ENCODE data around the gene CINP. TPM values are rescaled to one million over a fixed set of nuclear protein-coding genes. Genes with fewer than 3 reads are reported as not detected.
A peak's percentile ranks its signal among the peaks of the same experiment; 100 is the strongest.
"Not testable (repeated sequence)": the region's sequence is repeated elsewhere in the genome, so short reads cannot be mapped to it uniquely, and the experiment has no call there.

CINP gene
- total RNA-seq, 1 donor from 2014 or later: 41.6 TPM

DNA sequence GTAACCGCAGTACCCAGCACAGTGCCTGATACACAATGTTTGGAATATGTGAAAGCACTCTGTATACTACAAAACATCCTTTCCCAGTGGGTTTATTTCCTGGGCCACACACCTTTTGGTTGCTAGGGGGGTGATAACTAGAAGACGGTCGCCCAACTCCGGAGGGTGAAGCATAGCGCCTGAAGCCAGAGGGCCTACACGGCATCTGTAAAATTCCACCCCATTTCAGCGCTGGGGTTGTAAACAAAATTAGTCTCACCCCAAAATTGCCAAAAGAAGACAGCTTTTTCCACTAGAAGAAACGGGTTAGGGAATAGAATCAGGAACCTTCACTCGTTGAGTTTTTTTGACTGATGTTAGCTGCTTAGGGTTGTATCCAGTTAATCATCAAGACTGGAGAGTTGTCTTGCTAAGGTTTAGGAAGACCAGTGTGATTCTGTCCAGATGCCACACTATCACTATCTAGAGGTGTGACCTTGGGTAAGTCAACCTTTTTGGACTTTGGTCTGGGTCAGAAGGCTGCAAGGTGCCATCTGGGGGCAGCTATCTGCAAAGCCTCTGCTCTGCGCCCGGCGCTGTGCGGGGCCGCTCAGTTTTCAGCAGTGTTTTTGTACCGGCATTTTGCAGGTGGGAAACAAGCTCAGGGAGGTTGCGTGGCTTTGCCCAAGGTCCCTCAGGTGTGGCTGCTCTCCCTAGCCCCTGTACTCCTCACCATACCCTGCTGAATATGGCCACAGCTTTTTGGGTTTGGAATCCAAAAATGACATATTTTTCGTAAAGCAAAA lies 41.8 kb downstream of the CINP start:
- DNase-seq (ENCODE audit: low read depth in 2 of 2): no peak

DNA sequence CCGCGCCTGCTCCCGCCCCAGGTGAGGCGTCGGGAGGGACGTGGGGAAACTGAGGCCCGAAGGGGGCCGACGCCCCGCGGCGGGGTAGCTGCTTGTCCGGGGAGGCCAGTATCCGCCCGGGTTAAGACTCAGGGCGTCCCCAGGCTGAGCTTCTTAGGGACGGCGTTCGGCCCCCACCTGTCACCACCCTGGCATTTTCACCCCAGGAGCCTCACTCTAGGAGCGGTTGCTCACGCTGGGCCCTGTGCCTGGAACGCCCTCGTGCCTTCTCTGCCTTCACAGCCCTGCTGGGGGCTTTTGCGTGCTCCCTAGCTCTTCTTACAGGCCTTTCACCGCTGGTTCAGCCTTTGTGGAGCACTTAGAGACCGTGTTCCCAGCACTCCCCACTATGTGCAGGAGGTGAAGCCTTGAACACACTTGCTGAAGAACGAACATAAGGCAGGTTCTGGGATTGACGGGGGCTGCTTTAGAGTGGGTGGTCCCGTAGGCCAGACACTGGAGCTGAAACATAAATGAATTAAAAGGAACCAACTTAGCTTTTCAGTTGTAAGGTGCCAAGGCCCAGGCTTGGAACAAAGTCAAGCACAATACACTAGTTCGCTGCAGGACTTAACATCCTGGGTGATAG lies 42.5 kb downstream of the CINP start:
- peak in 1 of 2 donors; percentile 52 for DNase-seq (ENCODE audit: low read depth in 2 of 2)

DNA sequence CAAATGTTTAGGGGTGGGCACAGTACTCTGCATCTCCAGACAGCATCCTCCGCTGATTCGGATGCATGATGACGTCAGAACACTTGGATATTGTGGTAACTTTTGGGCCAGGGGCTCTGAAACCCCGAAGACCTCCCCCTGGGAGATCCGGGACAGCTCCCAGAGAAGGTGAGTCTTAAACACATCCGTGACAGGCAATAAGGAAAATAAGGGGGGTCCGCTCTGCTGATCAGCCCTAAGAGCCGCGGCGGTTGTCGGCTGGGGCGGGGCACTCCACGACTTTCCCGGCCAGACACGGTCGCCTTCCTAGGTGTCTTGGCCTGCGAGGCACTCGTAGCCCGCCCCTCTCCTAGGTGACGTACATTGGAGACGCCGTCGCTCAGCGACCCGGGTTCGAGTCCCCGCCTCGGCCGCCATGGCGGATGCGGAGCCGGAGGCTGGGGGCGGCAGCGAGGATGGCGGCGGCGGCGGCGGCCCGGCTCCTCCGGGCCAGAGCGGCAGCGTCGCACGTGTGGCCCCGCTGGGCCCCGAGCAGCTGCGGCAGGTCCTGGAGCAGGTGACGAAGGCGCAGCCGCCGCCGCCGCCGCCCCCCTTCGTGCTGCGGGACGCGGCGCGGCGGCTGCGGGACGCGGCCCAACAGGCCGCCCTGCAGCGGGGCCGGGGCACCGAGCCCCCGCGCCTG lies 43.2 kb downstream of the CINP start, which contains the start of gene ZNF839:
Gene ZNF839 (plus strand): TSS at position 396 of the 682 bp plus-strand sequence. CDS start 20 bp downstream, at position 416.
- peak; percentile 53 to 86 for DNase-seq (ENCODE audit: low read depth in 2 of 2)

DNA sequence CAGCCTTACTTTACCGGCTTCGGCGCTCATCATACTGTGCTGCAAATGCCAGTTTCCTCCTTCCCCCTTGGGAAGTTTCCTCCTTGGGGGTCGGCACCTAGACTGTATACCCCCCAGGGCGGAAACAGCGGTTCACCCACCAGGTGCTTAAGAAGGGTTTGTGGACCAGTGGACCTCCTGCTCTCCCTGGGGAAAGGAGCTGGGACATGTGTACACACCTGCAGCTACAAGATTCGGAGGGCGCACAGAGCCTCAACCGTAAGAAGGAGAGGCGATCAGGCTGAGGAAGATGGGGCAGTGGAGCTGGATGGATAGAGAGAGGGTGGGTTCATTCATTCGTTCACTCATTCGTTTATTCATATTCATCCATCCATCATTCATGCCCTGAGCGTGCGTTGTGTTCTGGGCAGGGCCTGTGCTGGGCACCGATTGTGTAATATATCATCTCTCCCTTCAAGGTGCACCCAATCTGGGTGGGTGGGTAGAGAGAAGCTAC lies 43.9 kb downstream of the CINP start:
- no peak for DNase-seq (ENCODE audit: low read depth in 2 of 2)

DNA sequence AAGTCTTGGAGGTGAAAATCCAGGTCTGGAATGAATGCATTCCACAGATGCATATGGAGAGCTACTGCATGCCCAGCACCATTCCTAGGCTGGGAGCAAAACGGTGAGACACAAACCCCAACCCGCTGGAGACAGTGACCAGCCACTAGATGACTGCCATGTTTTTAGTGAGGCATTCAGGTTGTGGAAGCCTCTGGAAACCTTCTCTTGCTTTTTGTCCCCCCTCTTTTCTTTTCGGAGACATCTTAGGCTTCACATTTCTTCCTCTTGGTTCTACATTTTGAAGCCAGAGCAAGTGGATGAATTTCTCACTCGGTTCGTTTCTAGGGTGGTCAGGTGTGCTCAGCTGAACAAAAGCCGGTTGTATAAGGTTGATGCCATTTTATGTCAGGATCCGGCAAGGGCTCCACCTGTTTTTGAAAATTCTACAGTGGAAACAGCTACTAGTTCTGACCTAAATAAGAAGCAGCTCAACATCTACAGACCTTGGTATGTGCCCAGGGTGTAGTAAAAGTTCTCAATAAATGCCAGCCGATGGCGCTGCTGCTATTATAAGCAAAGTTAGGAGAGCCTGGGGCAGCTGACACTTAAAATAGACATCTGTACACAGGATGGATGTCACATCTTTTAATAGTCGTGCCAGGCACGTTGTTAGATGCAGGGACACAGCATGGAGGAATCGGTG lies 45.0 kb downstream of the CINP start:
- peak in 1 of 2 donors; percentile 61 for DNase-seq (ENCODE audit: low read depth in 2 of 2)

DNA sequence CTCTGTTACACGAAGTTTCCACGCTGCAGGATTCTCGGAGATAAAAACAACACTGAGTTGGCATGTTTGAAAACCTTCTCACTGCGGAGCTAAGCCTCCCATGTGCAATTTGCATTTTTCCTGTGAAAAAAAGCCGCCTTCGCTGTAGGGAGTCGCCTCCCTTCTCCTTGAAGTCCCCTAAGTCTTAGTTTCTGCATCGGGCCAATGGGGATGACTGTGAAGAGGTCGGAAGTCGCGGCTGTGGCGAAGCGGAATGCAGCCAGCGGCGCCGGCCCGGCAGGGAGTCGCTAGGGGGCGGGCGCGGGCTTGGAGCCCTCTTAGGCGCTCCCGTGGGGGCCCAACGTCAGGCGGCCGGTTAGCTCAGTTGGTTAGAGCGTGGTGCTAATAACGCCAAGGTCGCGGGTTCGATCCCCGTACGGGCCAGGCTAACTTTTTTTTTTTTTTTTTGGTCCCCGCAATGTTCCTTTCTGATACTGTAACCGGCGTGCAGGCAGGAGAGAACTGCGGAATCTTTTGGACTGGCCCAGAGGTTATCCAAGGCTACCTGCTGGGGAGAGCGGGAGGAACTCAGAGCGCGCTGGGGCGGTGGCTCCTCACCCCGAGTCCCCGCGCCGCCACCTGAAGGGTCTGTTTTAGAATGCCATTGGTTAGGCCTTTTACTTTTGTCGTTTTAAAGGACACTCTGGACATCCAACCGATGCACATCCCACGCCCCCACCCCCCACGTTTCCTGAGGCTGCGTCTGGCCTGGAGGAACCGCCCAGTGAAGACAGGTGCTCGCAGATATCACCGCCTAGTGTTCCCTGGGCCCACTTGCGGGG lies 45.7 kb downstream of the CINP start:
- DNase-seq (ENCODE audit: low read depth in 2 of 2): peak; percentile 66 to 91

DNA sequence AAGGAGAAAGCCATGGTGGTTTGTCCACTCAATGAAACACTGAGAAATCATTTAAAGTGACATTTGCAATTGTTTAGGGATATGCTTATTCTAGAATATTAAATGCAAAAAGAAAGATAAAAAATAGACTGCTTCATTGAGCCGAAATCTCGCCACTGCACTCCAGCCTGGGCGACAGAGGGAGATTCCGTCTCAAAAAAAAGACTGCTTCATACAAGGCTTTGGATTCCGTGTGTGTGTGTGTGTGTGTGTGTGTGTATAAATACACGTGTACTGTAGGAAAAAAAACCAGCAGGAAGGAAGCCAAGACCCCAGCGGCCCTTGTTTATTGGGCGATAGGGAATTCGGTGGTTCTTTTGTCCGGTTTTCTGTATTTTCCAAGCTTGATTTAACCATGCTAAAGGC lies 46.4 kb downstream of the CINP start:
- DNase-seq (ENCODE audit: low read depth in 2 of 2): peak; percentile 49 to 64

DNA sequence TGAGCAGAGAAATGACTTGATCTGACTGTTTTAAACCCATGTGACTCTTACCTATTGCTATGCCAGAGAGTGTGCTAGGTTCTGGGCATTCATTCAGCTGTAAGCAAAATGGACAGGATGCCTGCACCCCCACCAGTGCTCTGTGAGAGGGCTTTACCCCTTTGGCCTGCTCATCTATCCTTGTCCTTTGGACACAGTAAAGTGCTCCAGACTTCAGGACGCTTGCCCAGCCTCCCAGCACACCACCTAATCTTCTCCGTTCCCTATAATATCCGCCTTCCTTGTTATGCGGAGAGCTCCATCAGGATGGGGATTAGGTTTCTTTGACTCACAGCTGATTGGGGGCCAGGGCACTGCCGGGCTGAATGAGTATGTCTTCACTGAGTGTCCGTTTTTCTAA lies 47.6 kb downstream of the CINP start:
- DNase-seq (ENCODE audit: low read depth in 2 of 2): no peak

DNA sequence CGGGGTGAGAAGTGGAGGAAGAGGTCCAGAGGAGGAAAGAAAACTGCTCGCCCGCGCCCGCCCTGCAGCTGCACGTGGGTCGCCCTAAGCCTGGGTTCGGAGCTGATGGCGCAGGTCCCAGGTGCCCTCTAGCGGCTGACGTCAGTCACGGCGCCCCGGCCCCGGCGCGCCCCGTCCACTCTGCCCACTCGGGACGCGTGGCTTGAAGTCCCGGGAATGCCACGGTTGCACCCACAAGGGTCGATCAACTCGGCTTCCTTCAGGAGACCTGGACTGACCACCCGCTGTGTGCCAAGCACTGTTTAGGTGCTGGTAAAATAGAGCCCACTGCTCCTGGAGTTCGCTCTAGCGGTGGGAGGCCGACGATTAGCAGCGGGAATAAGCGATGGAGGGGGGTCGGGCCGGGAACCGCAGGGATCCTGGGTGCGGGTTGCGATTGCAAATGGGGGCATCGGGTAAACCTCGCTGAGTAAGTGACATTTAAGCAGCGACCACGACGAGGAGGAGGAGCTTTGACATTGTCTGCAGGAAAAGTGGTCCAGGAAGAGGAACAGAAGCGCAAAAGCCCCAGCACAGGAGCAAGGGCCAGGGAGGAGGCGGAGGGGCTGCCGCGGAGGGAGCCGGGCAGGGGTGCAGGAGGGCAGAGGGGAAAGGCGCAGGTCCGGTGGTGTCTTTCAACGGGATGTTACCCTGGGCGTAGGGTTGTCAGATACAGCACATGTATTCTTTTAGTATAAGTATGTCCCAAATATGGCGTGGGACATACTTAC lies 48.3 kb downstream of the CINP start:
- peak in 1 of 2 donors; percentile 82 for DNase-seq (ENCODE audit: low read depth in 2 of 2)

DNA sequence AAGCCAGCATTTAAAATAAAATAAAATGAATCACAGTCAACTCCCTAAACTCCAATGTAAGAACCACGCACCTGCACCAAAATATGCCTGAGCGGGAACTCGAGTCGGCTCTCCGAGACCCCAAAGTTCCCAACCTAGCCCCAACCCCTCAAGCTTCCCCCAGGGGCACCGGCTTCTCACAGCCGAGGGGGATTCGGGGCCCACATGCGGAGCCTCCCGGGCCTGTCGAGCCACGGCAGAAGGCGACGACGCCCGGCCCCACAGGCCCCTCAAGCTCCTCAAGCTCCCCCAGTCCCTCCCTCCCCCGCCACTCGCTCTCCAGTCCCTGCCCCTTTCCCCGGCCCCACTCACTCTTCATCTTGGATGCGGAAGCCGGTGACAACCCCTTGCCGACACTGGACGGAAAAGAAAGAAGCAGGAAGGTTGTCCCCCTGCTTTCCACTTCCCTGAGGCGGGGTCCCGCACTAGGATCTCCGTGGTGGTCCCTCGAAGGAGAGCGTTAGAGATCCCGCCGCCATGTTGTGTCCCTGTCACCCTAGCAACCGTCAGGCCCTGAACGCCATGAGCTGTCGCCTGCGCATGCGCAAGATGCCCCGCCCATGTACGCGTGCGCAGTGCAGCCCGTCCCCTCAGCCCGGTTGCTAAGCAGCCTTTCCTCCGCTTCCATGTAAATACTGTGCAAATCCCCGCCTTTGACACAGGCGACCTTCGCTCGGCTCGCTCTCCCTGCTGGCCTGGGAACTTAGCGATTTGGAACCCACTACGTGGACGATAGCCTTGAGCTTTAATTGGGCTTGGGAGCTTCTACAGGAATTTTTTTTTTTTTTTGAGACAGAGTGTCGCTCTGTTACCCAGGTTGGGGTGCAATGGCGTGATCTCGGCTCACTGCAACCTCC lies 57.8 kb downstream of the CINP start, which contains the start of gene MOK:
Gene MOK (minus strand): TSS at position 554 of the 896 bp plus-strand sequence. CDS start 196 bp downstream, at position 358.
- DNase-seq (ENCODE audit: low read depth in 2 of 2): peak; percentile 96 to 97

DNA sequence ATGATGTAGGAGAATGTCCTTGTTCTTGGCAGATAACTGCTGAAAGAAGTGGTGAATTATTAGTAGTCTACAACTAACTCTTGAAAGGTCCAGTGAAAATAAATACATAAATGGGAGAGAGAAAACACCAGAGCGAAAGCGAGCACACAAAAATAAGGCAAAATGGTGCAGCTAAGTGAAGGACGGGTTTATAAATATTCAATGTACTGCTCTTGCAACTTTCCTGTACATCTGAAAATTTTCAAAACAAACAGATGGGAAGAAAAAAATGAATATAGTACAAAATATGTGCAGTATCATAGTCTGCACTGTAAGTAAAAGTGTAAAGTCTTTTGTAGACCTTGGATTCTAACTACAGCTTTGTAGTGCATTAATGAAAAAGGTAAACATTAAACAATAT lies 59.0 kb downstream of the CINP start:
- DNase-seq (ENCODE audit: low read depth in 2 of 2): no peak

DNA sequence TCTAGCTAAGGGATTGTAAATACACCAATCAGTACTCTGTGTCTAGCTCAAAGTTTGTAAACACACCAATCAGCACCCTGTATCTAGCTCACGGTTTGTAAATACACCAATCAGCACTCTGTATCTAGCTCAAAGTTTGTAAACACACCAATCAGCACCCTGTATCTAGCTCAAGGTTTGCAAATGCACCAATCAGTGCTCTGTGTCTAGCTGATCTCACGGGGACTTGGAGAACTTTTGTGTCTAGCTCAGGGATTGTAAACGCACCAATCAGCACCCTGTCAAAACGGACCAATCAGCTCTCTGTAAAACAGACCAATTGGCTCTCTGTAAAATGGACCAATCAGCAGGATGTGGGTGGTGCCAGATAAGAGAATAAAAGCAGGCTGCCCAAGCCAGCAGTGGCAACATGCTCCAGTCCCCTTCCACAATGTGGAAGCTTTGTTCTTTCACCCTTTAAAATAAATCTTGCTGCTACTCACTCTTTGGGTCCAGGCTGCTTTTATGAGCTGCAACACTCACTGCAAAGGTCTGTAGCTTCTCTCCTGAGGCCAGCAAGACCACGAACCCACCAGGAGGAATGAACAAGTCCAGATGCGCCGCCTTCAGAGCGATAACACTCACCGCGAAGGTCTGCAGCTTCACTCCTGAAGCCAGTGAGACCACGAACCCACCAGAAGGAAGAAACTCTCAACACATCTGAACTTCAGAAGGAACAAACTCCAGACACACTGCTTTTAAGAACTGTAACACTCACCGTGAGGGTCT lies 64.2 kb downstream of the CINP start:
- DNase-seq (ENCODE audit: low read depth in 2 of 2): not testable (repeated sequence)

Other genes starting within 250 kb of the CINP start
- gene WDR20, start 223.0 kb downstream of the CINP start, total RNA-seq: 13.7 and 14.3 TPM in 2 replicates
- gene MOK, start 57.7 kb downstream of the CINP start, total RNA-seq: 1.2 and 1.3 TPM in 2 replicates
- gene ZNF839, start 43.1 kb downstream of the CINP start, total RNA-seq: 4.5 and 7.7 TPM in 2 replicates
- gene TECPR2, start 51 bp upstream of the CINP start, total RNA-seq: 6.2 and 13.7 TPM in 2 replicates
- 3.7 and 8.3 TPM in 2 replicates for gene ANKRD9, start 146.9 kb upstream of the CINP start, total RNA-seq
- gene RCOR1, start 229.8 kb upstream of the CINP start, total RNA-seq: 11.4 and 12.4 TPM in 2 replicates

Measured in dermis microvascular lymphatic vessel endothelial cell (primary cell).